CD4-positive, alpha-beta T cell treated with Interleukin-17A for 1 hour (primary cell): Measurements from ENCODE around the gene ALOXE3.
A peak's percentile ranks its signal among the peaks of the same experiment; 100 is the strongest.
"Not testable (repeated sequence)": the region's sequence is repeated elsewhere in the genome, so short reads cannot be mapped to it uniquely, and the experiment has no call there.

Experiments
- DNase-seq: peaks from one replicate; pipeline ENCODE4 v3.0.0-alpha.2; 2020

The ALOXE3 gene

GRCh38 chr17:8066841-8067775 lies 51.2 kb downstream of the ALOXE3 start:
- no peak for DNase-seq

- no peak for DNase-seq
Measured at GRCh38 chr17:8064561-8065019, 53.7 kb downstream of the ALOXE3 start.

- DNase-seq, result no peak
Measured at GRCh38 chr17:8063761-8064534, 54.4 kb downstream of the ALOXE3 start.

- no peak for DNase-seq
Measured at GRCh38 chr17:8062807-8063483, 55.4 kb downstream of the ALOXE3 start.

GRCh38 chr17:8062435-8062806 lies 55.9 kb downstream of the ALOXE3 start:
- no peak for DNase-seq

GRCh38 chr17:8061851-8062250 lies 56.5 kb downstream of the ALOXE3 start:
- DNase-seq, result not testable (repeated sequence)

GRCh38 chr17:8060274-8060673 lies 58.0 kb downstream of the ALOXE3 start:
- DNase-seq, result peak; percentile 86

- DNase-seq, result no peak
Measured at GRCh38 chr17:8059131-8059530, 59.2 kb downstream of the ALOXE3 start.

- DNase-seq, result peak; percentile 85
Measured at GRCh38 chr17:8057691-8058114, 60.6 kb downstream of the ALOXE3 start.

- DNase-seq, result no peak
Measured at GRCh38 chr17:8056976-8057625, 61.2 kb downstream of the ALOXE3 start.

GRCh38 chr17:8056232-8056975 lies 61.9 kb downstream of the ALOXE3 start:
- peak; percentile 26 for DNase-seq

- no peak for DNase-seq
Measured at GRCh38 chr17:8055851-8056231, 62.5 kb downstream of the ALOXE3 start.

- no peak for DNase-seq
Measured at GRCh38 chr17:8053600-8053999, 64.7 kb downstream of the ALOXE3 start.

GRCh38 chr17:8052256-8053252 lies 65.8 kb downstream of the ALOXE3 start:
- no peak for DNase-seq

GRCh38 chr17:8051831-8052230 lies 66.5 kb downstream of the ALOXE3 start:
- no peak for DNase-seq

- no peak for DNase-seq
Measured at GRCh38 chr17:8048736-8049135, 69.6 kb downstream of the ALOXE3 start.

GRCh38 chr17:8048236-8048635 lies 70.1 kb downstream of the ALOXE3 start:
- DNase-seq, result no peak

- no peak for DNase-seq
Measured at GRCh38 chr17:8047769-8048110, 70.6 kb downstream of the ALOXE3 start.

GRCh38 chr17:8046929-8047768 lies 71.2 kb downstream of the ALOXE3 start:
- no peak for DNase-seq
